ENCODE measurements around the gene AP4S1.

DNA sequence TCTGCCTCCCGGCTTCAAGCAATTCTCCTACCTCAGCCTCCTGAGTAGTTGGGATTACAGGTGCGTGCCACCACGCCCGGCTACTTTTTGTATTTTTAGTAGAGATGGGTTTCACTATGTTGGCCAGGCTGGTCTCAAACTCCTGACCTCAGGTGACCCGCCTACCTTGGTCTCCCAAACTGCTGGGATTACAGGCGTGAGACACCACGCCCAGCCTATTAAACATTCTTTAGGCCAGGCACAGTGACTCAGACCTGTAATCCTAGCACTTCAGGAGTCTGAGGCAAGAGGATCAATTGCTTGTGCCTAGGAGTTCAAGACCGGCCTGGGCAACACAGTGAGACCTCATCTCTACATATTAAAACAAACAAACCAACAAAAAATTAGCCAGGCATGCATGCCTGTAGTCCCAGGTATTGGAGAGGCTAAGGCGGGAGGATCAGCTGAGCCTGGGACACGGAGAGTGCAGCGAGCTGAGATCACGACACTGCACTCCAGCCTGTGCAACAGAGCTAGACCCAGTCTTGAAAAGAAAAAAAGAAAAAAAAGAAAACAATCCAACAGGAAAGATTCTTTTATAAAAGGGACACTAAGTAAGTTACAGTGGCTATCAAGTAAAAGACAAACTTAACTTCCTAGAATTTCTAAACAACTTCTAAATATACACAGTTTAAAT lies 111.9 kb downstream of the AP4S1 start:
- TF ChIP-seq, protein P1, sequence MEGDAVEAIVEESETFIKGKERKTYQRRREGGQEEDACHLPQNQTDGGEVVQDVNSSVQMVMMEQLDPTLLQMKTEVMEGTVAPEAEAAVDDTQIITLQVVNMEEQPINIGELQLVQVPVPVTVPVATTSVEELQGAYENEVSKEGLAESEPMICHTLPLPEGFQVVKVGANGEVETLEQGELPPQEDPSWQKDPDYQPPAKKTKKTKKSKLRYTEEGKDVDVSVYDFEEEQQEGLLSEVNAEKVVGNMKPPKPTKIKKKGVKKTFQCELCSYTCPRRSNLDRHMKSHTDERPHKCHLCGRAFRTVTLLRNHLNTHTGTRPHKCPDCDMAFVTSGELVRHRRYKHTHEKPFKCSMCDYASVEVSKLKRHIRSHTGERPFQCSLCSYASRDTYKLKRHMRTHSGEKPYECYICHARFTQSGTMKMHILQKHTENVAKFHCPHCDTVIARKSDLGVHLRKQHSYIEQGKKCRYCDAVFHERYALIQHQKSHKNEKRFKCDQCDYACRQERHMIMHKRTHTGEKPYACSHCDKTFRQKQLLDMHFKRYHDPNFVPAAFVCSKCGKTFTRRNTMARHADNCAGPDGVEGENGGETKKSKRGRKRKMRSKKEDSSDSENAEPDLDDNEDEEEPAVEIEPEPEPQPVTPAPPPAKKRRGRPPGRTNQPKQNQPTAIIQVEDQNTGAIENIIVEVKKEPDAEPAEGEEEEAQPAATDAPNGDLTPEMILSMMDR (IDR thresholded peaks at IDR 0.05), result no peak
- no peak for TF ChIP-seq POLR2A (IDR thresholded peaks at IDR 0.05)
